ENCODE data around the gene RAB37.

Gene RAB37

DNA sequence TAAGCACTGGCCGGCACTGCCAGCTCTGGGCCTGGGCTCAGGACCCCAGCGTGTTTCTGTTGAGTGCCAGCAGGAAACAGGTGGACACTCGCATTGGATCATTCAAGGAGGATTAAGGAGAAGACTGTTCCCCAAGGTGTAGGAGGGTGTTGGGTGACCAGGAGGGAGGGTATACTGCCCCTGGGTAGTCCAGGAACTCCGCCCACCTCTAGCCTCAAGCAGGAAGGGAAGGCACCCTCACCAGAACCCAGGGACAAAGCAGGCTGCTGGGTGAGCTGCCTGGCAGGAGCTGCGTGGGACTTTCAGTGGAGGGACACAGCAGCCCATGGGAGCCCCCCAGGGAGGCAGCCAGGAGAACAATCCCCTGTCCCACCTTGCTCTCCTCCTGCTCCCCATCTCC lies 7.7 kb upstream of the RAB37 start:
- no peak for DNase-seq

DNA sequence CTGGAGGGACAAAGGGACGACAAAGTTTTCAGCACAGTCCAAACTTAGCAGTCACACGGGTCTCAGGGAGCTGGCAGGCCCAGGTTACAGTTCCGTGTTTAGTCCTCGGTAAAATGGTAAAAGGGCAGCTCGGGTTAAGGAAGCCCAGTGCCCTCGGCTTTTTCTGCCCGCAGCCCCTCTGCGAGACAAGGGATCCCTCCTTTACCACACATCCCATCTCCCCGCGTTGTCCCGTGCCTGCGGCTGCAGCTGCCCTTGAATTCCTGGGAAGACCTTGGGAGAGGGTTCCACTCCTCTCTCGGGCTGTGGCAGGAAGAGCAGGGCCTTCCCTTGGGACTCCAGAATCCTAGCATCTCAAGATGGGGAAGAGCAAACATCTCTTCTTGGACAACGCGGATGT lies 7.2 kb upstream of the RAB37 start:
- no peak for DNase-seq

DNA sequence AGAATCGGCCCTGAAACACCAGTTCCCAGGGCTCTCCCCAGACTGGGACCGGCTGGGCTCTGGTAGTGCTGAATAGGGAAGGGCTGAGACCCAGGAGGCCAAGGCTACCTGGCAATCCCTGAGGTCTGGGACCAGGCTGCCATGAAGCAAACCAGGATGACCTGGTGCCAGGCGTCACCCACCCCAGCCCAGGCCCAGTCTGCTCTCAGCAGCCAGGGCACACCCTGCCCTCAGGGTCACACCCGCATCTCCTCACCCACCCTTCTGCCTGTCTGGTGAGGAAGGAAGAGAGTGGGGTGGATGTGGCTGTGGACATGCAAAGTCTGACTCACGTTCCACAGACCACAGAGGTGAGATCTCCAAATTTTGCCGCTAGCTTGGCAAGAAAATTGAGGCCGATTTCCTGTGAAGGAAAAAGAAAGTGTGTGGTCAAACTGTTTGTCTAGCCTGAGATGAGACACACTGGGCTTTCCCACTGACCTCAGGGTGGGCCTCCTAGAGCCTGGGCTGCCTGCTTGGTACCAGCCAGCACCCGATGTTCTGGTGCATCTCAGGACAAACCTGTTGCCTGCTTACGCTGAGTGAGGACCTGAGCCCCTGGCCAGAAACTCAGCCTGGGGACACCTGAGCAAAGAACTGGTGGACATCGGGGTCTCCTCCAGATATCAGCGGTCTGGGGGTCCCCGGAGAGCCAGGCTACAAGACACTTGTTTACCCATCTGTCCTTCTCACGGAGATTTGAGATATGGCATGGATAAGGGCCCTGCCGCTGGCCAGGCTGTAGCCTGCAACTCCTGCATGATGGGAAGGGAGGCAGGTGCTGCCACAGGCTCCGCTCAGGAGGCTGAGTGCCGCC lies 6.3 kb upstream of the RAB37 start:
- no peak for DNase-seq

DNA sequence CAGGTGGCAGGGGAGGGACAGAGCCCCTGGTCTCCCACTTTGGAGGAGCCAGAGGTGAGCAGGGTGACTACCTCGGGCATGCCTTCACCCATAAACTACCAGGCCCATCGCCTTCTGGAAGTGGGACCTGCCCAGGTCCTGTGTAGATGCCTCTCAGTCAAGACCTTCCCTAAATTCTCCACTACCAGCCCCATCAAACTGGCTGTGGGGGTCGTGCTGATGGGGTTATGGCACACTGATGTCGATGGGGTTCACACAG lies 5.8 kb upstream of the RAB37 start:
- DNase-seq, result no peak

DNA sequence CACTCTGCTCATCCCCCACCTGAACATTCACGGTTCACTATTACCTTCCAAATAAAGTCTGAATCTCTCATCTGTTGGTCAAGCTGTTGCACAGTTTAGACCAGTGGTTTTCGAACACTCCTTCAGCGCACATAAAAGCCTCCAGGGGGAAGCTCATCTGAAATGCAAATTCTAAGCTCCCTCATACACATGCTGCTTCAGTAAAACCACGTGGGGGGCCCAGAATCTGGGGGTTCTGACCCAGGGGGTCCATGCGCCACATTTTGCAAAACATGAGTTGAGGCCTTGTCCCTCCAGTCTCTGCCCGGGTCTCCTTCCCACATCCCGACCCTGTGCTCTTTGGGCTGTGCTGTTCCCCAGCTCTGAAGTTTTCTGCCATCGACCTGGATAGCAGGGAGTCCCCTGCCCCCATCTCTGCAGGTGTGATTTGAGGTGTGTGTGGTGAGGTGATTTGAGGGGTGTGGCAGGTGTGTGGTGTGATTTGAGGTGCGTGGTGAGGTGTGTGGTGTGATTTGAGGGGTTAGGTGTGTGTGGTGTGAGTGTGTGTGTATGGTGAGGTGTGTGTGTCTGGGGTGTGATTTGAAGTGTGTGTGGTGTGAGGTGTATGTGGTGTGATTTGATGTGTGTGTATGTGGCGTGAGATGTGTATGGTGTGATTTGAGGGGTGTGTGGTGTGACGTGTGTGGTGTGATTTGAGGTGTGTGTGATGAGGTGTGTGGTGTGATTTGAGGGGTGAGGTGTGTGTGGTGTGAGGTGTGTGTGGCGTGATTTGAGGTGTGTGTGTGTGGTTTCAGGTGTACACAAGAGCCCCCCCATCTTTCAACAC lies 4.8 kb upstream of the RAB37 start:
- DNase-seq, result no peak

DNA sequence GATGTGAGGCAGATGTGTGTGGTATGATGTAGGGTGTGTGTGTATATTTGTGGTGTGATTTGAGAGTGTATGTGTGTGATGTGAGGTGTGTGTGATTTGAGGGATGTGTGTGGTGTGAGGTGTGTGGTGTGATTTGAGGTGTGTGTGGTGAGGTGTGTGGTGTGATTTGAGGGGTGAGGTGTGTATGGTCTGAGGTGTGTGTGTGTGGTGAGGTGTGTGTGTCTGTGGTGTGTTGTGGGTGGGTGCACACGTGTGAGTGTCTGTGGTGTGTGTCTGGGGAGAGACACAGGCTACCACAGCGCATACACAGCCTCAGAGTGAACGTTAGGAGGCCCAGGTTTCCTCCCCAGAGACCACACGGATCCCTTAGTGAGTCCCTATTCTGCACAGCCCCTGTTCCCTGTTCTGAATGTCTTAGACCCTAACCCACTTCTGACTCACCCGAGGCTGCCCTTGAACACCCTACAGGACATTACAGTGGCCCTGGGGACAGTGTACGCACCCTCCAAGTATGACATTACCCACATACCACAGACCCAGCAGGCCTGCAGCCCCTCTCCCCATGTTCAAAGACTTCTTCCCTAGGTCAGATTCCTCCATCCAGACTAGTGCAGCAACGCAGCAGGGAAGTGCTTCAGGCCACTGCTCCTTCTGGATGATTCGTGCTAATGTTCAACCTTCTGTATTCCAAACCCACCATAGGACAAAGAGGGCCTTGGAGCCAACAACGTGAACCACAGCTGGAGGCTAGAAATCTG lies 3.5 kb upstream of the RAB37 start:
- no peak for DNase-seq

DNA sequence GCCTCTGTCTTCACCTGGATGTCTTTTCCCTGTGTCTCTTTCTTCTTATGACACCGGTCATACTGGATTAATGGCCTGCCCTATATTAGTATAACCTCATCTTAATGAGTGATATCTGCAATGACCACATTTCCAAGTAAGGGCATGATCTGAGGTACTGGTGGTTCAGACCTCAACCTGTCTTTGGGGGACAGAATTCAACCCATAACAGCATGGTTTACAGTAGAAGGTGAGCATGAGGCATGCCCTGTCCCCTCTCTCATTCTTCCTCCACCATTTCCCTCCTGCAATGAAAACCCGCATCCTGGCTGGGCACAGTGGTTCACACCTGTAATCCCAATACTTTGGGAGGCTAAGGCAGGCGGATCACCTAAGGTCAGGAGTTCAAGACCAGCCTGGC lies 2.8 kb upstream of the RAB37 start:
- no peak for DNase-seq

DNA sequence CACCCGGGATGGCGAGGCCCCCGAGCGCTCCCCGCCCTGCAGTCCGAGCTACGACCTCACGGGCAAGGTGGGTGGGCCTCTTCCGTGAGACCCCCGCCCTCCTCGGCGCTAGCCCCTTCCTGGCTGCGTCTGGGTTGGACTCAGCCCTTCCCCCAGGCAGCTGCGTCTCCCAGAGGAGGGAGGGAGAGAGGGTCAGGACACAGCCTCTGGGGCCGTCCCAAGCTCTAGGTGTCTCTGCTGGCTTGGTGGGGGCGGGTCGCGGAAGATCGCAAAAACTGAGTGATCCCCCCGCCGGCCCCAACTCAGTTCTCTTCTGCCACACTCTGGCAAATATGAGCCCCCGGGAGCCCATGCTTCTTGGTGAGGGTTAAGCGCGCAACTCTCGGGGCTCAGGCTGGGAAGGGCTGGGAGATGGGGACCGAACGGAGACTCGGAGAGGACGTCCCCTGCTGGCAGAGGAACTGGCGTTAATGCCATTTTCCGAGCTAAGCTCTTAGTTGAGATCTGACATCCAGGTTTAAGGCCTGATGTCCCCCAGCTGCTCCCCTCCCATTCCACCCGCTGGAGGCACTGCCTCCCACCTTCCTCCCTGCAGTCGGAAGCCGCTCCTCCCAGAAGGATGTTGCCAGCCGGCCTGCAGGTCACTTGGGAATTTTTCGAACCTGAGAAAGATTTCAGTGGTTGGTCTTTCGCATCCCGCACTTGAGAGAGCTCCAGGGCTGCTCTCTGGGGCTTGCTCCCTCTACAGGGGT lies 419 bp downstream of the RAB37 start:
- DNase-seq, result peak in 1 of 2 donors; percentile 65

DNA sequence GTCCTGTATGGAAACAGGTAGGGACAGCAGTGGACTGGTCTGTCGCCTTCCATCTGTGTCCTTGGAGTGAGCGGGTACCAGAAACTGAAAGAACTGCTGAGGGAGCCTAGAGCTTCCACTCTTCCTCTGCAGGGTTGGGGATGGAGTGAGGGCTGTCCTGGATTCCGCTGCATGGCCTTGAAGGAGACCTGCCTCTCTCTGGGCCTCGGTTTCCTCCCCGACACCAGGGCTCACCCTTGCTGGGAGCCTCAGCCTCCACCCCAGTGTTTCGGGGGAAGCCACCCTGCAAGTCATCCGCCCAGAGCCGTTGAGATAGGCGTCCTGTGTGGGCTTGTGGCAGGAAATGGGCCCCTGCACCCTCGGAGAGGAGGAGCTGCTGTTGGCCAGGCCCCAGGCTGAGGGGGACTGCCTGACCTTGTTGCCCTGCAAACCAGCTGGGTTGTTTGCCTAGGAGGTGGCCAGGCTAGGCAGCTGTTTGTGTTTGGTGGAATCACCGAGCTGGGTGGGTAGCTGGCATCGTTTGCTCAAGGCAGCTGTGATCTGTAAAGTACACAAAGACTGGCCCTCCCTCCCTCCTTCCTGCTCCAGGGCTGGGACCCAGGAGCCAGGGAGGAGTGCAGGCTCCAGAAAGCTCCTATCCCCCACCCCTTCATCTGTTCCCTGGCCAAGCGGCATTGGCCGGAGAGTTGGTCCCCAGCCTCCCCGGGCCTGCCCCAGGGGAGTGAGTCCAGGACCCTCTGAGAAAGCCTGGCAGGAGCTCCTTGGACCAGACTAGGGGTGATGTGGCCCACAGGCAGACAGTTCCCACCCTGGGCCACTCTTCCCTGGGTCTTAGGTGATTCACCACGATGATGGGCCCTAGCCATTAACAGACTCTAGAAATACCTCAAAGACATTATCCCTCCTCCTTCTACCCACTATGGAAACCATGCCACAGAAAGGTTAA lies 1.3 kb downstream of the RAB37 start:
- no peak for DNase-seq

DNA sequence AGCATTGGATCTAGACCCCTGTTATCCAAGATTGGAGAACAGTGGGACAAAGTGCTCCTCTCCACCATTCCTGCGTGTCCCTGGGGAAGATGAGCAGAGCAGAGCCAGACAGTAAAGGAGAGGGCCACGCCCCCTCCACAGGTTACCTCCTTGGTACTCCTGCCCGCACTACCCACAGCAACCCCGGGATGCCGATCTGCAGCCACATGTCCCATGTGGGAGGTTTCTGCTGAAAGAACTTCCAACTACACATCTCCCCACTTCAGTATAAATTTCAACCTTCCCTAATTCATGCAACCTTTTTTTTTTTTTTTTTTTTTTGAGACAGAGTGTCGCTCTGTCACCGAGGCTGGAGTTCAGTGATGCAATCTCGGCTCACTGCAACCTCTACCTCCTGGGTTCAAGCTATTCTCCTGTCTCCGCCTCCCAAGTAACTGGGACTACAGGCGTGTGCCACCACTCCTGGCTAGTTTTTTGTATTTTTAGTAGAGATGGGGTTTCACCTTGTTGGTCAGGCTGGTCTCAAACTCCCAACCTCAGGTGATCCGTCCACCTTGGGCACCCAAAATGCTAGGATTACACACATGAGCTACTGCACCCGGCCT lies 2.3 kb downstream of the RAB37 start:
- DNase-seq, result no peak

DNA sequence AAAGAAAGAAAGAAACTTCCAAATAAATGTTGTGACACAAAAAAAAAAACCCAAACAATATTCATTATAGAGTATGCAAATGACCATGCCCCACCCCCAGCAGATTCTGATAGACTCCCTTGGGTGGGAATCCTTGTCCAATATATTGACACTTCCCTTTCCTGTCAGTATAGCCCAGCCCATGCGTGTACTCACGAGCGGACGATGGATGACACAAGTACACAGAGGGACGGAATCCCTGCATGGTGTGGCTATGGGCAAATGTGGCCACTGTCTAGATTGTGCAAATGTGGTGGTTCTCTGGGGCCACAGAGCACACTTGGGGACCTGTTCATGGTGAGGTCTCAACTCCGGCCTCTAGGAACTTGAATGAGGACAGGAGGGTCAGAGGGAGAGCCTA lies 3.1 kb downstream of the RAB37 start:
- DNase-seq, result peak in 1 of 2 donors; percentile 44

DNA sequence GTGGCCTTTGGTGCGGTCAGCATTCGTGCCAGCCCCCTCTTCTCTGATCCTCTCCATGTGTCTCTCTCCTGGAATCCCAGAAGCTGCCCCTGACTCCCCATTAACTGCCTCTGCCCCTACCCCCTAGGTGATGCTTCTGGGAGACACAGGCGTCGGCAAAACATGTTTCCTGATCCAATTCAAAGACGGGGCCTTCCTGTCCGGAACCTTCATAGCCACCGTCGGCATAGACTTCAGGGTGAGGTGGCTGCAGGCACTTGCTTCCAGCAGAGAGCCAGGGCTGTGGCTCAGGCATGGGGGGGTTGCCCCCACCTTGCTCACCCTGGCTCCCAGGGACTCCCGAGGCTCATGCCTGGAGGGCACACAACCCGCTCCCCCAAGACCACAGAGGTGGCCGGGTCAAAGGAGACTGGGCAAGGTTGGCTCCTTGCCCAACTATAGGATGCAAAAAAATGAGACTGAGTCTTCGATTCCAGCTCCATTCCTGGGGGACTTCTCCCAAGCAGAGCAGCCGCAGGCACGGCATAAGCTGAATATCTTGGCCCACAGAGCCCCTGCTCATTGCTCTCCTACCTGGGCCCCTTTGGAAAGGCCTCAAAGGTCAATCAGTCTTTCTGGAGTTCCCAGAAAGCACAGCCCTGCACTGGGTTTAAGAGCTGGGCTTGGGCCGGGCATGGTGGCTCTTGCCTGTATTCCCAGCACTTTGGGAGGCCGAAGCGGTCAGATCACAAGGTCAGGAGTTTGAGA lies 3.8 kb downstream of the RAB37 start:
- no peak for DNase-seq

DNA sequence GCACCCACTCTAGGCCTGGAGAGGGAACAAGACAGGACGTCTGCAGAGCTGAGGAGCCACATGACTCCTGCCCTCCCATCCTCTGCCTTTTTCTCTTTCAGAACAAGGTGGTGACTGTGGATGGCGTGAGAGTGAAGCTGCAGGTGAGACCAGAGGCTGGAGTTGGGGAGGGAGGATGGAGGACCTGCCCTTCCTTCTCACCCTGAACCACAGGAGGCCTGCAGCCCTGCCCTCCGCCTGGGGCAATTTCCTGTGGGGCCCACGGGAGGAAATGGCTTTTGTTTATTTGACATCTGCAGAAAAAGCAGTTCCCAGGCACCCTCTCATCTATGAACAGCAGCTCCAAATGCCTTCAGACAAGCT lies 5.1 kb downstream of the RAB37 start:
- no peak for DNase-seq

DNA sequence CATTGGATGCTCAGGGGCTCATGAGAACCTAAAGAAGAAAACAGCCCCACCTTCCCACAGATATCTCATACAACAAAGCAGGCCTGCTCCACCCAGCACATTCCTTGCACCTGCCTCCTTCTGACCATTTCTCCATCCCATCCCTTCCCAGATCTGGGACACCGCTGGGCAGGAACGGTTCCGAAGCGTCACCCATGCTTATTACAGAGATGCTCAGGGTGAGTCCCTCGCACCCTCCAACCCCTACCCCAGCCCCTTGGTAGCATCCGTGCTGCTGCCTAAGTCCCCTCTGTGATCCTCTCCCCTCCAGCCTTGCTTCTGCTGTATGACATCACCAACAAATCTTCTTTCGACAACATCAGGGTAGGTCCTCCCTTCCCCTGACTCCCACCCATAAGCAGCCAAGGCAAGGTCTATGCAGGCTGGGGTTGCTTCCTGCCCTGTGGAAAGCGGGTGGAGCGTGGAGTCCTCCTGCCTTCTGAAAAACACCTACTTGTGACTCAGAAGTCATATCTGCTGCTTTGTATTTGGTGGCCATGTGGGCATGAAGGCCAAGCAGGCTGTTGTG lies 6.0 kb downstream of the RAB37 start:
- DNase-seq, result no peak

DNA sequence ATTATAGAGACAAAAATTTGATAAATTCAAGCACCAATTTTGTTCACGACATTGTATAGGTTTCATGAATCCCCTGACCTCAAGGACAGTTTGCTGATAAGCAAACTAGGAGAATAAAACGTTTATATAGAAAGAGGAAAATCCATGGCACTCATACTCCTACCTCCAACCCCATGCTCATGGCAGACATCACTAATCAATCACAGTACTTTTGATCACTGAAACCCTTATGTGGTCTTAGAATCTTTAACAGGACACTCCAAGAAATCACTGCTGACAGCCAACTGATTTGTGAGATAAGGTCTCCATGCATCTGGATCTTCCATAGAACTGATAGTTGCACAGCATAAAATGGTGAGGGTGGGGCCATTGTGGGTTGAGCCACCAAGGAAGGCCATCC lies 6.7 kb downstream of the RAB37 start:
- no peak for DNase-seq

DNA sequence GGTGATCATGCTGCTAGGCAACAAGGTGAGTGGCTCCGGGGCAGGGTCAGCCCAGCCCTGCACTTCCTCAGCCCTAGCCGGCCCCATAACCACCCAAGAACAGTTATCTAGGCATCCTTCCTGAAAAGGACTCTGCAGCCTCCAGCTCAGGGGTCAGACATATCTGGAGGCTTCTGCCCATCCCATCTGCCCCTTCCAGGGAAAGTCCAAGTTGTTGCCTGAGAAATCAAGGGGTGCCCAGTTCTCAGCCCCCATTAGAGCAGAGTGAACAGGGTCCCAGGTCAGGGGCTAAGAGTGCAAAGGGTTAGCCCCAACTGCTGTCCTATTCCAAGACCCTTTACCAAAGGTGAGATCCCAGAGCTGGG lies 7.3 kb downstream of the RAB37 start:
- no peak for DNase-seq

DNA sequence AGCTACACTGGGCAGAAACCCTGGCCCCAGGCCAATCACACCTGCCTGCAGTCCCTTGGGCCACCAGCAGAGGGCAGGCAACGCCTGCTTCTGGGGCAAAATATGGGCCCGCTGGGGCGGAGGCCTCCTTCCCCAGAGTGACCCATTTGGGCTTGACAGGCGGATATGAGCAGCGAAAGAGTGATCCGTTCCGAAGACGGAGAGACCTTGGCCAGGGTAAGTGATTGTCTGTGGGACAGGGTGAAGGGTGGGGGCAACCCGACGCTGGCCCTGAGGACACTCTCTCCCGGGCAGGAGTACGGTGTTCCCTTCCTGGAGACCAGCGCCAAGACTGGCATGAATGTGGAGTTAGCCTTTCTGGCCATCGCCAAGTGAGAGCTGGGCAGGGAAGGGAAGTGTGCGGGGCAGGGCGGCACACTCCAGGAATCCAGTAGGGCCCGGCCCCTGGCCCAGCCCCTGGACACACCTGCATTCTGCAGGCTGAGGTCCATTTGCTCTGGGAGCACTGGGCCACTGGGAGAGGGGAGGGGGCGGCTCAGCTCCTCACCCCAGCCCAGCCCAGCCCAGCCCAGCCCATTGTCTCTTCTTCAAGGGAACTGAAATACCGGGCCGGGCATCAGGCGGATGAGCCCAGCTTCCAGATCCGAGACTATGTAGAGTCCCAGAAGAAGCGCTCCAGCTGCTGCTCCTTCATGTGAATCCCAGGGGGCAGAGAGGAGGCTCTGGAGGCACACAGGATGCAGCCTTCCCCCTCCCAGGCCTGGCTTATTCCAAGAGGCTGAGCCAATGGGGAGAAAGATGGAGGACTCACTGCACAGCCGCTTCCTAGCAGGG lies 7.9 kb downstream of the RAB37 start:
- DNase-seq, result peak; percentile 39 to 94

DNA sequence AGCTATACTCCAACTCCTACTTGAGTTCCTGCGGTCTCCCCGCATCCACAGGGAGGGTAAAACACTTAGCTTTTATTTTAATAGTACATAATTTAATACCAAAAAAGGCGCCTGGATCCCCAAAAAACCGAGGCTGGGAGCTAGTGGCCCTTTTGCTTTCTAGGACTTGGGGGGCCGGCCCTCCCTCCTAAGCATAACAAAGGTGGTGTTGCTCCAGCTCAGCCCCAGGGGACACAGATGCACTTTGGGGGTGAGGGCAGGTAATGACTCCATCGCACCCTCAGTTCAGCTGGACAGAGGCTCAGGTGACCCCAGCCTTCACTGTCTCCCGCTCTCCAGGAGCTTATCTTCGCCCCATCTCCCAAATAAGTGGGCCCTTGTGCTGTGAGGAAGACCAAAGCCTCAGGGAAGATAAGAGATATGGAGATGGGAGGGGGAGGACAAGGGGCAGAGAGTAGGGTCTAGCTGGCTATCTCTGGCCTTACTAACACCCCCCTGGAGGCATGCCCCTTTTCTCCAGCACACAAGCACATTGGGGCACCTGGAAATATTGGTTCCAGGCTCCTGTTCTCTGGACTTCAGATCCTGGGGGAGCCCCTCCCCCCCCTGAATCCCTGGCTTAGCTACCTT lies 8.6 kb downstream of the RAB37 start:
- DNase-seq, result no peak

DNA sequence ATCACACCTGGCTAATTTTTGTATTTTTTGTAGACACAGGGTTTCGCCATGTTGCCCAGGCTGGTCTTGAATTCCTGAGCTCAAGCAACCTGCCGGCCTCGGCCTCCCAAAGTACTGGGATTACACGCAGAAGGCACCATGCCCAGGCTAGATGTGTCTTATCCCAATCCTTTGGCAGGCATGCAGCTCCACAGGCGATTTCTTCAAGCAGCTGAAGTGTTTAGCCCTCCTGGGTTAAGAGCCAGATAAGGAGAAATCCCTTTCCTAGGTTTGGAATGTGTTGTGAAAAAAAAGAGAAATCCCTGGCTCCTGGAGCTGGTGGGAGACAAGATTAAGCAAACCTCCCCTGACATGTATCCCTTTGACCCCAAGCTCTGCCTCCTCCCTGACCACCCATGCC lies 9.3 kb downstream of the RAB37 start:
- no peak for DNase-seq

Data from inflammatory macrophage treated with lipopolysaccharide for 1 hour (primary cell).